Measurements from ENCODE around the gene TTLL12.

Gene TTLL12

DNA sequence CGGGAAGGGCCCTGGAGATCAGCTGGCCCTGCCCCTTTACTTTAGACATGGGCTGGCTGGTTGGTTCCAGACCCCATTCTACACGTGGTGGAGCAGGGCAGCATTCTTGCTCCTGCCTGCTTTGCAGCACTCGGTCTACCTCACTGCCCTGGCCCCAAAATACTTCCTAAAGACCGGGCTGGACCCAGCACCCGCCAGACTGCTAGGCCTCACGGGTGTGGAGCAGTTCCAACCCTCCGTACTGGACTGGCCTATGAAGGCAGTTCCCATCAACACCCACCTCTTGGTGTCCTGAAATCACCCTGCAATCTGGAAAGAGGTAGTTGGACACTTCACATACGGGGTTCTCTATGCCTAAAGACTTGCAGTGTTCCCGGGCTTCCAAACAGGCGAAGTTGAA, 50.1 kb downstream of the TTLL12 start:
- Histone ChIP-seq H3K9me3 (ENCODE audit: control insufficient read depth in 2 of 2, low read length in 2 of 2) (peaks cover 0 to 3% of the 10 kb centered on the region in 2 donors), H3K27ac (ENCODE audit: low read length) (no peak overlapping the region), H3K4me1 (ENCODE audit: control insufficient read depth, insufficient read depth, low read length) (peaks cover 12% of the 10 kb centered on the region), H3K4me3 (ENCODE audit: low read length in 2 of 2) (no peak overlapping the region), H3K27me3 (ENCODE audit: control insufficient read depth in 1 of 2, insufficient read depth in 2 of 2, low read length in 2 of 2) (no peaks in the 10 kb centered on the region), H3K9ac (ENCODE audit: low read length in 2 of 2) (no peak overlapping the region), H3K36me3 (ENCODE audit: control insufficient read depth in 2 of 2, insufficient read depth in 2 of 2, low read length in 2 of 2) (peaks cover 40 to 49% of the 10 kb centered on the region in 2 donors)

DNA sequence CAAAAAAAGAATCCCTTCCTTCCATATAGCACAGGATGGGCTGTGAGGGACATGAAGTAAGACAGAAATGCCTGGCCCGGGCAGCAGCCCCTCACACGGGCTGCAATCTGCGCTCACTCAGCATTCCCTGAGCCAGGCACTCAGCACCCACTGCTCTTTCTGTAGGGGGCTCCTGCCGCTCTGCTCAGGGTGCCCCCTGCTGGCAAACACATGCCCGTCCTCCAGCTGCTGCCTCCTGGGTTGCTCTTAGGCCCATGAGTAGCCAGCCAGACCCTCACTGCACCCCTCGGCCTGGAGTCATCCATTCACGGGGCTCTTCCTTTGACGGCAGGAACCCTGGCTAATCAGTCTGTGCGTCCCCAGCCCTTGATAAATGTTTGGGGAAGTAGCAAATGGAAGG, 50.7 kb downstream of the TTLL12 start:
- no peak overlapping the region for H3K27ac ChIP-seq (ENCODE audit: low read length)
- peaks cover 40 to 49% of the 10 kb centered on the region in 2 donors for H3K36me3 ChIP-seq (ENCODE audit: control insufficient read depth in 2 of 2, insufficient read depth in 2 of 2, low read length in 2 of 2)
- H3K4me1 ChIP-seq (ENCODE audit: control insufficient read depth, insufficient read depth, low read length), result peaks cover 12% of the 10 kb centered on the region

DNA sequence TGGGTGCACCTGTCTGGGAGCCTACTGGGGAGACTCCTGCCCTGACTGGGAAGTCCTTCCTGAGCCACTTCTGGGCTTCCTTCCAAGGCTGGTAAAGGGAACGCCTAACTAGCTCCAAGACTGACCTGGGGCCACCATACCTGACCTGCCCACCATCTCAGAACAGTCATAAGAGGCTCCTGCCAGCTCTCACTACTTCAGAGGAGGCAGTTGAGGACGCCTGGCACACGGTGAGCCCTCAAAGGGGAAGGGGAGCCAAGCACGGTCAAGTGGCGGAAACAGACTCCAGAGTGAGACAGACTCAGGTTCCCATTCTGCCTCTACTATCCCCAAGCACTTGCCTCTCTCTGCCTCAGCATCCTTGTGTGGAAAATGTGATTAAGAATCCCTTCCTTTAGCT, 51.4 kb downstream of the TTLL12 start:
- Histone ChIP-seq H3K4me3 (ENCODE audit: low read length in 2 of 2) (no peak overlapping the region), H3K4me1 (ENCODE audit: control insufficient read depth, insufficient read depth, low read length) (peaks cover 6% of the 10 kb centered on the region), H3K27ac (ENCODE audit: low read length) (no peak overlapping the region), H3K36me3 (ENCODE audit: control insufficient read depth in 2 of 2, insufficient read depth in 2 of 2, low read length in 2 of 2) (peaks cover 35 to 49% of the 10 kb centered on the region in 2 donors), H3K9me3 (ENCODE audit: control insufficient read depth in 2 of 2, low read length in 2 of 2) (peaks cover 0 to 3% of the 10 kb centered on the region in 2 donors), H3K27me3 (ENCODE audit: control insufficient read depth in 1 of 2, insufficient read depth in 2 of 2, low read length in 2 of 2) (no peaks in the 10 kb centered on the region), H3K9ac (ENCODE audit: low read length in 2 of 2) (no peak overlapping the region)

More for the DNA sequence above, 50.7 kb downstream of the TTLL12 start:
- Histone ChIP-seq H3K4me3 (ENCODE audit: low read length in 2 of 2) (no peak overlapping the region), H3K27me3 (ENCODE audit: control insufficient read depth in 1 of 2, insufficient read depth in 2 of 2, low read length in 2 of 2) (no peaks in the 10 kb centered on the region), H3K9me3 (ENCODE audit: control insufficient read depth in 2 of 2, low read length in 2 of 2) (peaks cover 0 to 3% of the 10 kb centered on the region in 2 donors), H3K9ac (ENCODE audit: low read length in 2 of 2) (no peak overlapping the region)

DNA sequence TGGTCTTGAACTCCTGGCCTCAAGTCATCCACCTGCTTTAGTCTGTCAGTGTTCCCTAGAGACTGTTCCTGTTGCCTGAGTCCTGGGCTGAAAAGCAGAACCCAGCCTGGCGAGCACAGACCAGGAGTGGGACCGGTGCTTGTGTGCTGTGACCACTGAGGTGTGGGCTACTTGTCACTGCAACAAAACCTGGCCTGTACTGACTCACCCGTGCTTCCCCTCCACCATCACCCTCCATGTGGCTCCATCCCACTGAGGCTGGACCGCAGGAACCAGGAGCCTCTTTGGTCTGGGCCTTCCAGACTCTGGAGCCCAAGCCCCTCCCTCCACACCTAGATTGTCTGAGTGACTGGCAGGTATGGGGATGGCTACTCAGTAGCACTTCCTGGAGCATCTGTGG, 52.4 kb downstream of the TTLL12 start:
- Histone ChIP-seq H3K27ac (ENCODE audit: low read length) (no peak overlapping the region), H3K4me3 (ENCODE audit: low read length in 2 of 2) (no peak overlapping the region), H3K36me3 (ENCODE audit: control insufficient read depth in 2 of 2, insufficient read depth in 2 of 2, low read length in 2 of 2) (peaks cover 28 to 39% of the 10 kb centered on the region in 2 donors), H3K27me3 (ENCODE audit: control insufficient read depth in 1 of 2, insufficient read depth in 2 of 2, low read length in 2 of 2) (no peaks in the 10 kb centered on the region), H3K9ac (ENCODE audit: low read length in 2 of 2) (no peak overlapping the region), H3K4me1 (ENCODE audit: control insufficient read depth, insufficient read depth, low read length) (peaks cover 6% of the 10 kb centered on the region), H3K9me3 (ENCODE audit: control insufficient read depth in 2 of 2, low read length in 2 of 2) (peaks cover 0 to 3% of the 10 kb centered on the region in 2 donors)

DNA sequence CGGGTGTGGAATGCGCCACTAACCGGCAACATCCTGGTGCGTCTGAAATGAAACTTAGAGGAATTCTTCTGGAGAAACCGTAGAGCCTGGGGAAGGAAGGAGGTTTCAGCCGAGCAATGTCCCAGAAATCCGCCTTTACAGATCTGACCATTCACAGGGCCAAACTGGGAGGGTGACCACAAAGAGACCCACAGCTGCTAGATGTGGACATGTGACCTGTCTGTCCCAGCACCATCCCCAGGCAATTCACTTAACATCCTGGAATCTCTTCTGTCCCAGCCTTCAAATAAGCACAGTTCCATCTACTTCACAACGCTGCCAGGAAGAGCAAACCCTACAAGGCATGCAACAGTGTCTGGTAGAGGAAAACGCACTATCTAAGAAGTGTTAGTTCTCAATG, 53.5 kb downstream of the TTLL12 start:
- H3K27me3 ChIP-seq (ENCODE audit: control insufficient read depth in 1 of 2, insufficient read depth in 2 of 2, low read length in 2 of 2), result no peaks in the 10 kb centered on the region
- H3K4me3 ChIP-seq (ENCODE audit: low read length in 2 of 2), result no peak overlapping the region
- peaks cover 0 to 3% of the 10 kb centered on the region in 2 donors for H3K9me3 ChIP-seq (ENCODE audit: control insufficient read depth in 2 of 2, low read length in 2 of 2)
- H3K27ac ChIP-seq (ENCODE audit: low read length), result no peak overlapping the region
- no peak overlapping the region for H3K9ac ChIP-seq (ENCODE audit: low read length in 2 of 2)
- peaks cover 6% of the 10 kb centered on the region for H3K4me1 ChIP-seq (ENCODE audit: control insufficient read depth, insufficient read depth, low read length)
- H3K36me3 ChIP-seq (ENCODE audit: control insufficient read depth in 2 of 2, insufficient read depth in 2 of 2, low read length in 2 of 2), result peaks cover 26 to 31% of the 10 kb centered on the region in 2 donors

DNA sequence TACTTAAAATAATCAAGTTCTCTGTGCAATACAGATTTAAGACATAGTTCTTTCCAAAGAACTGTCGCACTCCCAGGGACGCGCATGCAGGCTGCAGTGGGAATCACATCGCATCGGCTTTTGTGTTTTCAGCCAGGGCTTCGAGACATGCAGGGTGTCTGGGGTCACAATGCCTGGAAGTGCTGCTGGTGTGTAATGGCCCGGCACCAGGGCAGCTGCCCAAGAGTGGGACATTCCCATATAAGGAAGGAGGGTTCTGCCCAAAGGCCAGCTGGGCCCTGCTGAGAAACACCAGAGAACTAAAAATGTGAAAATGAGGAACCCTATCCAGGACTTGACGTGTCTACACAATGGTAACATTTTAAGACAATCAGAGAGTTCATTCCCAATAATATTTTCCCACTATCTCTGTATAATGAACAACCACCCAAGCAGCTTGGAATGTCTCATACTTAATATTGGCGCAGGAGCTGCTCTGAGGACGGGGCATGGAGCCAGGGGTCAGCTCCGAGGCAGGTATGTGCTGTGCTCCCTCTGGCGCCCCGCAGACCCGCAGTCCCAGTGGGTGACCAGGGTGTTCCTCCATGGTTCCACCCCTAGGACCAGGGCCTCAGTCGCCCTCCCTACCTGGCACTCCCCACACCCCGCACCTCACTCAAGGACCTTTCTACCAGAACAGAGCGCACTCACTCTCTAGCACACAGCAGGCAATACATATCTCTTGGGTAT, 55.0 kb downstream of the TTLL12 start:
- Histone ChIP-seq H3K36me3 (ENCODE audit: control insufficient read depth in 2 of 2, insufficient read depth in 2 of 2, low read length in 2 of 2) (peaks cover 20 to 21% of the 10 kb centered on the region in 2 donors), H3K27ac (ENCODE audit: low read length) (no peak overlapping the region)

DNA sequence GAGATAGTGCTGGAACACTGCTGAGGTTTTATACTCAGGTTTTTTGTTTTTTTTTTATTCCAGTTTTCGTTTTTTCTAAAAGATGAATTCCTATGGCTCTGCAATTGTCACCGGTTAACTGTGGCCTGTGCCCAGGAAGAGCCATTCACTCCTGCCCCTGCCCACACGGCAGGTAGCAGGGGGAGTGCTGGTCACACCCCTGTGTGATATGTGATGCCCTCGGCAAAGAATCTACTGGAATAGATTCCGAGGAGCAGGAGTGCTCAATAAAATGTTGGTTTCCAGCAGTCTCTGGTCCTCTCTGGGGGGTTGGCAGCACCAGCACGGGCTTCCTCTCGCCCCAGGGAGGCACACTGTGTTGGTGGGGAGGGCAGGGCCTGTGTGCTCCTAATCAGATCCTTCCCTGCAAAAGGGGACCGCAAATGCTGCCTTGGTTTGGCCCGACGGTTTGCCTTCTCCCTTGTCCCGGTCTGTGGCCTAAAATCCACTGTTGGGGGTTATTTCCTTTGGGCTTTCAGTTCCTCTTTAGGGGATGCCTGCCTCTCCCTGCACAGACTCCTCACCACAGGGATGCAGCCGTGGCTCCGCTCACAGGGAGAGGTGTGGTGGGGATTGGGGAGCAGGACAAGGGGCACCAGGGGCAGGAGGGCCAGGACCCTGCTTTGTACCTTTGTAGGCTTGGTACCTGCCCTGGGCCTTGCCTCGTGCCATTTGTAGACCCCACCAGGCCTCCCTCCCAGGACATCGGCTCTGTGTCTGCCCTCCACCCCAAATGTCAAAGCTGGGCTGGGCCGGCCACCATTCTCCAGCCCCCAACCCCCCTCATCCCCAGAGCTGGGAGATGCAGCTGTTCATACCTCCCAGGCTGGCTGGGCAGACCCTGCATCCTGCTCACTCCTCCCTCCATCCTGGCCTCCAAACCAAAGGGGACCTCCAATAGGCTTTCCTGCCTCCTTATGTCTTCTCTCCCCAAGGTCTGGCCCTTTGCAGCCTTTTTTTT, 57.2 kb downstream of the TTLL12 start:
- Histone ChIP-seq H3K4me3 (ENCODE audit: low read length in 2 of 2) (no peak overlapping the region), H3K9ac (ENCODE audit: low read length in 2 of 2) (no peak overlapping the region), H3K27ac (ENCODE audit: low read length) (no peak overlapping the region), H3K27me3 (ENCODE audit: control insufficient read depth in 1 of 2, insufficient read depth in 2 of 2, low read length in 2 of 2) (no peaks in the 10 kb centered on the region), H3K9me3 (ENCODE audit: control insufficient read depth in 2 of 2, low read length in 2 of 2) (peaks cover 0 to 2% of the 10 kb centered on the region in 2 donors), H3K4me1 (ENCODE audit: control insufficient read depth, insufficient read depth, low read length) (peaks cover 6% of the 10 kb centered on the region), H3K36me3 (ENCODE audit: control insufficient read depth in 2 of 2, insufficient read depth in 2 of 2, low read length in 2 of 2) (peaks cover 6 to 10% of the 10 kb centered on the region in 2 donors)

More for the DNA sequence above, 55.0 kb downstream of the TTLL12 start:
- H3K4me3 ChIP-seq (ENCODE audit: low read length in 2 of 2), result no peak overlapping the region
- no peak overlapping the region for H3K9ac ChIP-seq (ENCODE audit: low read length in 2 of 2)
- H3K9me3 ChIP-seq (ENCODE audit: control insufficient read depth in 2 of 2, low read length in 2 of 2), result peaks cover 0 to 3% of the 10 kb centered on the region in 2 donors
- H3K4me1 ChIP-seq (ENCODE audit: control insufficient read depth, insufficient read depth, low read length), result peaks cover 6% of the 10 kb centered on the region
- no peaks in the 10 kb centered on the region for H3K27me3 ChIP-seq (ENCODE audit: control insufficient read depth in 1 of 2, insufficient read depth in 2 of 2, low read length in 2 of 2)

DNA sequence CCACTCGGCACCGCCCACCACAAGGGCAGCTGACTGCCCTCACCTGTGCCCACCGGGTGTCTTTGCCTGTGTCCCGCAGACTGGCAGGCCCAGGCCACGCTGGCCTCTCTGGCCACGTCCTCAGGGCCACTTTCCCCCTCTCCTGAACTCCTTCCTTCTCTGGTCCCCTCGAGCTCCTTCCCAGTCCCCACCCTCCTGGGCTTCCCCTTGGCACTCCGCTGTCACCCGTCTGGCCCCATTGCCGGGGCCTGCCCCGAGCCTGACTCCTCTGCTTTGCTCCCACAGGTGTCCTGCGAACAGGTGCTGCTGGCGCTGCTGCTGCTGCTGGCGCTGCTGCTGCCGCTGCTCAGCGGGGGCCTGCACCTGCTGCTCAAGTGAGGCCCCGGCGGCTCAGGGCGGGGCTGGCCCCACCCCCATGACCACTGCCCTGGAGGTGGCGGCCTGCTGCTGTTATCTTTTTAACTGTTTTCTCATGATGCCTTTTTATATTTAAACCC, 58.0 kb downstream of the TTLL12 start:
- Histone ChIP-seq H3K9me3 (ENCODE audit: control insufficient read depth in 2 of 2, low read length in 2 of 2) (no peaks in the 10 kb centered on the region), H3K9ac (ENCODE audit: low read length in 2 of 2) (no peak overlapping the region), H3K4me3 (ENCODE audit: low read length in 2 of 2) (no peak overlapping the region), H3K4me1 (ENCODE audit: control insufficient read depth, insufficient read depth, low read length) (peaks cover 6% of the 10 kb centered on the region), H3K27ac (ENCODE audit: low read length) (no peak overlapping the region), H3K36me3 (ENCODE audit: control insufficient read depth in 2 of 2, insufficient read depth in 2 of 2, low read length in 2 of 2) (peaks cover 3 to 6% of the 10 kb centered on the region in 2 donors), H3K27me3 (ENCODE audit: control insufficient read depth in 1 of 2, insufficient read depth in 2 of 2, low read length in 2 of 2) (no peaks in the 10 kb centered on the region)

DNA sequence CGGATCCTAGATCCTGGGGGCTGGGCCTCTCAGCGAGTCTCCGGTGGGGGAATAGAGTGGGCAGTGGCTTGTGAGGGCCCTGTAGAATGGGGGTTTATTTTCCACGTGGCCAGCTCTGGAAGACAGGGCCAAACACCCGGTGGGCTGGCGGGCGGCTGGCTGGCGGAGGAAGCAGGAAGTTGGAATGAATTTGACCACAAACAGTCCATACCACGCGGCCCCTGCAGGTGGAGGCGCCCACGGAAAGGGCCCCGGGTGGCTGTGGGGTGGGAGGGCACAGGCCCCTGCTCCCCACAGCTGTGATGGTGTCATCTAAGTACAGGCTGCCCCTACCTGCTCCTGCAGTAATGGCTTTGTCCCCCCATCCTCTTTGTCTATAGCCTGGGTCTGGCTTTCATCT, 58.8 kb downstream of the TTLL12 start:
- Histone ChIP-seq H3K9ac (ENCODE audit: low read length in 2 of 2) (no peak overlapping the region), H3K36me3 (ENCODE audit: control insufficient read depth in 2 of 2, insufficient read depth in 2 of 2, low read length in 2 of 2) (peaks cover 3 to 4% of the 10 kb centered on the region in 2 donors), H3K4me3 (ENCODE audit: low read length in 2 of 2) (no peak overlapping the region), H3K27me3 (ENCODE audit: control insufficient read depth in 1 of 2, insufficient read depth in 2 of 2, low read length in 2 of 2) (no peaks in the 10 kb centered on the region), H3K4me1 (ENCODE audit: control insufficient read depth, insufficient read depth, low read length) (peaks cover 6% of the 10 kb centered on the region), H3K27ac (ENCODE audit: low read length) (no peak overlapping the region), H3K9me3 (ENCODE audit: control insufficient read depth in 2 of 2, low read length in 2 of 2) (no peaks in the 10 kb centered on the region)

DNA sequence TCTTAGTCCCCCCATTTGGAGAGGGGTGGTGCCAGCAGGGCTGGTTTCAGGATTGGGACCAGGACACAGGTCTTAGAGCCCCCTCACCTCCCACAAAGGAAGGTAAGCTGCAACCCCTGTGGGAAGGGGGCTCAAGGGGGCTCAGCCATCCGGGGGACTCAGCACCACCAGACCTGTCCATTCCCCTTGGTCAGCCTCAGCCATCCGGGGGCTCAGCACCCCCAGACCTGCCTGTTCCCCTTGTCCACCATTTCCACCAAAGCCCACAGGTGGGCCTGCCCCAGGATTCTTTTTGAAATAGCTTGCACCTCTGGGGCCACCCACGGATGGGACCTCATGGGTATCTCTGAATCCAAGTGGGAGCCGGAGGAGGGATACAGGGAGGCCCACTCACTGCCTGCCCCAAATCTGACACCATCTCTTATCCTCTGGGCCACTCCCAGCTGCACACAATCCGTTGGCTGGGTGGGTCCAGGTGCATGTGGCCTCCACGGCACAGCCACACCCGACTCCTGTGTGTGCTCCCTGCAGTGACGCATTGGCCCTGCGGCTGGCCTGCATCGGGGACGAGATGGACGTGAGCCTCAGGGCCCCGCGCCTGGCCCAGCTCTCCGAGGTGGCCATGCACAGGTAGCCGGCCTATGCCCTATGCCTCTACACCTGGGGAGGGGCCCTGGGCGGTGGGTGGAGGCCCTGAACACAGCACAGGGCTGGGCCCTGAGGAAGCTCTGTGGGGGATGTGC, 59.6 kb downstream of the TTLL12 start:
- H3K4me3 ChIP-seq (ENCODE audit: low read length in 2 of 2), result no peak overlapping the region
- H3K9me3 ChIP-seq (ENCODE audit: control insufficient read depth in 2 of 2, low read length in 2 of 2), result no peaks in the 10 kb centered on the region
- H3K27ac ChIP-seq (ENCODE audit: low read length), result no peak overlapping the region
- H3K4me1 ChIP-seq (ENCODE audit: control insufficient read depth, insufficient read depth, low read length), result peaks cover 6% of the 10 kb centered on the region
- peaks cover 1 to 3% of the 10 kb centered on the region in 2 donors for H3K36me3 ChIP-seq (ENCODE audit: control insufficient read depth in 2 of 2, insufficient read depth in 2 of 2, low read length in 2 of 2)
- no peak overlapping the region for H3K9ac ChIP-seq (ENCODE audit: low read length in 2 of 2)
- no peaks in the 10 kb centered on the region for H3K27me3 ChIP-seq (ENCODE audit: control insufficient read depth in 1 of 2, insufficient read depth in 2 of 2, low read length in 2 of 2)
